HG03060 (cell line): ENCODE results near the gene LSM14B.

Source experiments
- ATAC-seq: cut with Tn5 transposase; IDR thresholded peaks from one replicate; pipeline ENCODE4 v1.9.1; 2021; ENCODE audit warnings: low read depth, moderate number of reproducible peaks; ENCODE audit not compliant: unreplicated experiment

LSM14B gene

DNA sequence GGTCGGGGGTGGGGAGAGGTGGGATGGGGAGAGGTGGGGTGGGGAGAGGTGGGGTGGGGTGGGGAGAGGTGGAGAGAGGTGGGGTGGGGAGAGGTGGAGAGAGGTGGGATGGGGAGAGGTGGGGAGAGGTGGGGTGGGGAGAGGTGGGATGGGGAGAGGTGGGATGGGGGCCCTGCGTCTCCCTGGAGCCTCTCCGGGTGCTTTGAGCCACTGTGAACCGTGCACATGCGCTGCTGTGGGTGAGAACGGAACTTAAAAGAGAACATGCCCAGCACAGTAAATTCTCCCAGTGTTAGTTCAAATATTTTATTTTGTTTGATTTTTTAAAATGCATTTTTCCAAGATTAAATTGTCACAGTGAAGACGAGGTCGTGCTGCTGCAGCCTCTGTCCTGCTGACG, 38.0 kb downstream of the LSM14B start:
- ATAC-seq = no peak

DNA sequence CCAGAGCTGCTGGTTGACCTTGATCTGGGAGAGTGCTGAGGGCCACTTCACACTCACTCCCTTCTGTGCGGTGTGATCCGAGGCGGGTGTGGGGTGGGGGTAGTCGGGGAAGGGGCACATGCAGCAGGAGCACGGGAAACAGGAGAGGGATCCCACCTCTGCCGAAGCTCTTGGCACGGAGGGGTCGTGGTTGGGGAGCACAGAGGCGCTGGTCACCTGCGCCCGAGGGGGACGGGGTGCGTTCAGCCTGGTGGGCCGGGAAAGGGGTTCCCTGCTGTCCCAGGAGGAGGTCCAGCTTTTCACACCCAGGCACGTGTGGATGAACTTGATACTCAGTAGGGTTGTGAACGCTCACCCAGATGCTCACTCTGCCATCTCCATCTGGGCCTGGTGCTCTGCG, 38.6 kb downstream of the LSM14B start:
- no peak for ATAC-seq

GRCh38 chr20:62161347-62161746, 39.1 kb downstream of the LSM14B start:
- no peak for ATAC-seq

DNA sequence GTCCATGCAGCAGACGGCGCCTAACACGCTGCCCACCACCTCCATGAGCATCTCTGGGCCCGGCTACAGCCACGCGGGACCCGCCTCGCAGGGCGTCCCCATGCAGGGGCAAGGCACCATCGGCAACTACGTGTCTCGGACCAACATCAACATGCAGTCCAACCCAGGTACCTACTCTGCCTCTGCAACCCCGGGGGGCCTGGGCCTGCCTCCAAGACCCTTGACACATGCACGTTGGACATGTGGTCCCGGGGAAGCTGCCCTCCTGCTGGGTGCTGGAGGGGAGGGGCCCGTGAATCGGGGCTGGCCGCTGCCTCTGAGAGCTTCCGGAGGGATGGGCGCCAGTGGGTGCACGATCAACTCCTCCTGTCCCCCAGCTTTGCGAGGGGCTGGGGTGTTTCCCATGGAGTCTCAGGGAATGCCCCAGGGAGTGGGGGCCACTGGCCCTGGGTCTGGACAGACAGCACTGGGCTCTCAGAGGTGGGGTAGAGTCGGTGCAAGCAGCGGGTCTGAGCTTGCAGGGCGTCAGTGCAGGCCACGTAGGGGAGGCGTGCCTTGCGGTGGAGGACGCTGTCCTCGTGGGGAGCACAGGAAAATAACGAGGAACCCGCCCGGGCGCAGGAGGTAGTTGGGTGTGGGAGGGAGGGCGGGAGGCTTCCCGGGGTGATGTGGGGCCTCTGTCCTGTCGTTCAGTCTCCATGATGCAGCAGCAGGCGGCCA, 40.6 kb downstream of the LSM14B start:
- ATAC-seq = no peak

GRCh38 chr20:62163485-62163865, 41.2 kb downstream of the LSM14B start:
- no peak for ATAC-seq

DNA sequence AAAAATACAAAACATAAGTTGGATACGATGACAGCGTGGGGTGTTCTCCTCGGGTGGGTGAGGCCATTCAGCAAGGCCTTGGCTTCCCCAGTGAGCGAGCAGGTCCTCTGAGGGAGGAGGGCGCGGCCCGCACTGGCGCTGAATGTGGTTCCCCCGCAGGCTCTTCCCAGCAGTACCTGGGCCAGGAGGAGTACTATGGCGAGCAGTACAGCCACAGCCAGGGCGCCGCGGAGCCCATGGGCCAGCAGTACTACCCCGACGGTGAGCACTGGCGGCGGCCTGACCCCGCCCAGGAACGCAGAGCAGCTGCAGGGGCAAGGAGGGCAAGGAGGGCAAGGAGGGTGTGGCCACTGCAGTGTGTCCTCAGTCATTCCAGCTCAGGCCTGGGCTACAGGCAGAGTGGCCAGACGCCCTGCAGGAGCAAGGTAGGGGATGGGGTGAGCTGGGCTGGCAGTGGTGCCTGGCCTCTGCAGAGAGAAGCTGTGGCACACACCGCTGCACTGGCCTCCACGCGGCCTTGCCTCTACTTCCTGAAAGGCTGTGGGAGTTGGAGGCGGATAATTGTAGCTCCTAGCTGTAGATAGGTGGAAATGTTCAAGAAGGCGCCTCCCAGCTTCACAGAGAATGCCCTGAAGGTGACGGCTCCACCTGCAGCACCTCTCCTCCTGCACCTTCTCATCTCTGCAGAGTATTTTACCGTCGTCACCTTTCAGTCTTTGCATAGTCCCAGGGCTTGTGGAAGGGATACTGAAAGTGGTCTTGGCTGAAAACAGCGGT, 41.9 kb downstream of the LSM14B start:
- no peak for ATAC-seq

DNA sequence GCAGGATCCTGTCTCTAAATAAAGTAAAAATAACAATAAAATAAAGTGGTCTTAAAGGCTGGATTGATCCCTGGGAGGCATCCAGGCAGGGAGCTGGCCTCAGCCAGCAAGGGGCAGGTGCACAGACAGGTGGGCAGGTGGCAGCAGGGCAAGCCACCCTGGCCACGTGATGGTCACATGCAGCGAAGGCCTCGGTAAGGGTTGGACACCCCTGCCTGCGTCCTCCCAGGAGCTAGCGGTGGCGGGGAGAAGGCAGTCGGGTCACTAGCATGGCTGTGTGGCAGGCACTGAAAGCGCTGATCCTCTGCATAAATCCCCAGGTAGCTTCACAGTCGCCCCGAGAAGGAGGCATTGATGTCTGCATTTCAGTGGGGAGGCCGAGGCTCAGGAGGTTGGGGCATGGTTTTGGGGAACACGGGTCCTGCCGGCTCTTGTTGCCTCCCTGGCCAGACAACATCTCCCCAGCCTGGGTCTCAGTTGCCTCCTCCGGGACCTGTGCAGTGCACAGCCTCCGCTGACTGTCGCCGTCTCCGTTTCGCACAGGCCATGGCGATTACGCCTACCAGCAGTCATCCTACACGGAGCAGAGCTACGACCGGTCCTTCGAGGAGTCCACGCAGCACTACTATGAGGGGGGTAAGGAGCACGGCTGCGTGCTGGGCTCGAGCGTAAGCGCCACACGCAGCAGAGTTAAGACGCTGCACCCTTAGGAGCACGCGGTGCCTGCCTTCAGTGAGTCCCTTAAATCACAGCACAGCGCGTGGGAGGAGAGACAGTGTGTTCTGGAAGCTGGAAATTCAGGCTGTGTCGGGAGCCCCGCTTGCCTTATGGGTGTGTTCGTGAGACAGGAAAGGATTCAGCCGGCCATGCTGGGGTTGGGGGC, 42.8 kb downstream of the LSM14B start:
- no peak for ATAC-seq

DNA sequence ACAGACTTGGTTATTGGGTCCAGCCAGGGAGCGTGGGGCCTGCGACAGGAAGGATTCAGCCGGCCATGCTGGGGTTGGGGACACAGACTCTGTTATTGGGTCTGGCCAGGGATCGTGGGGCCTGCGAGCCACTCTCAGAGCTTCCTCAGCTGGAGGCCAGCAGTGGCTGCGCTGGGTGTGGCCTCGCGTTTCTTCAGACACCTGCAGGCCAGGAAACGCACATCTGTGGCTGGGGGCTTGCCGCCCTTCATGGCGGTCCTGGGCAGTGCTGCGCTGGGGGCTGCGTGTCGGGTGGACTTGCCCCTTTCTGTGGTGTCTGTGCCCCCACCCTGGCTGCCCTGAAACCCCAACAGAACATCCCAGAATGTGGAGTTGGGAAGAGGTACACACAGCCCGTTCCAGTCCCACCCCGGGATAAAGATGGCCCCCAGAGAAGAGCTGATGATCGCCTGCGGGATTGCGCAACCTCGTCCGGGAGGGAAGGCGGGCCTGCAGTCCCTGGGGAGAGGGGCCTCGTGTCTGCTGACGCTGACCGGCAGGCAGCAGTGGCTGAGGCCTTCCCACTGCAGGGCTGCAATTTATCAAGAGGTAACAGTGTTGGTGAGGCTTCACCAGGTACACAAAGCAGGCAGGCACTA, 43.6 kb downstream of the LSM14B start:
- ATAC-seq = no peak

GRCh38 chr20:62167474-62167873, 45.2 kb downstream of the LSM14B start:
- no peak for ATAC-seq

- ATAC-seq = no peak
Observed at GRCh38 chr20:62168061-62168460, 45.8 kb downstream of the LSM14B start.

GRCh38 chr20:62168890-62169435, 46.7 kb downstream of the LSM14B start:
- ATAC-seq = no peak

DNA sequence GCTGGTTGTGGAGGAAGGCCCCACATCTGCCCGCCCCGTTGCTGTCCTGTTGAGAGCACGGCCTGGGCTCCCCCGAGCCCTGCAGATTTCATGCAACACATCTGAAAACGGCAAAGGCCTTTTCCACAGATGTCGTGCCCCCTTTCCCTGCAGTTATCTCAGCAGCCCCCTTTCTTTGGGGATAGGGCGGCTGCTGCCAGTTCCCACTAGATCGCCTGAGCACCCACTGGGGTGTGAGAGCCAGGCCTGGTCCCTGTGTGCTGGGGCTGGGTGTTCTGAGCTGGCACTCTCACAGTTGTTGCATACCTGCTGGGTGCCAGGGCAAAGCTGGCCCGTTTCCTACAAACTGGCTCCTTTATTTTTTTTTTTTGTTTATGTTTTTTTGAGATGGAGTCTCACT, 48.3 kb downstream of the LSM14B start:
- ATAC-seq = no peak

DNA sequence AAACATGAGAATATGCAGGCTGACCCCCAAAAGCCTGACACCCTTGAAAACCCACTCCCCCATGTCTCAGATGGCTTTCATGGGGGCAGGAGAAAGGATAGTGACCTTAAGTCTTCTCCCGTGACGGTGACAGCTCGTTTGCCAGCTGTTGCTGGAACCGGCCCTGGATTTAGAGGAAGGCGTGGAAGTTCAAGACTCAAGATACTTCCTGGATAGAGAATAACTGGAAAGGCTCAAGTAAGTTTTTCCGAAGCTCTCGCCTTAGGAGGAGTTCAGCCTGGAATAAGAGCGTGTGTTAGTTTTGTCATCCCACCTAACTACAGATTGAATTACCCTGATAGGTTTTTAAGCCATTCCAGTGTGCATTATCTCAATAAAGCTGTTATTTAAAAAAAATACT, 49.0 kb downstream of the LSM14B start:
- no peak for ATAC-seq

GRCh38 chr20:62172666-62173065, 50.4 kb downstream of the LSM14B start:
- ATAC-seq = no peak

DNA sequence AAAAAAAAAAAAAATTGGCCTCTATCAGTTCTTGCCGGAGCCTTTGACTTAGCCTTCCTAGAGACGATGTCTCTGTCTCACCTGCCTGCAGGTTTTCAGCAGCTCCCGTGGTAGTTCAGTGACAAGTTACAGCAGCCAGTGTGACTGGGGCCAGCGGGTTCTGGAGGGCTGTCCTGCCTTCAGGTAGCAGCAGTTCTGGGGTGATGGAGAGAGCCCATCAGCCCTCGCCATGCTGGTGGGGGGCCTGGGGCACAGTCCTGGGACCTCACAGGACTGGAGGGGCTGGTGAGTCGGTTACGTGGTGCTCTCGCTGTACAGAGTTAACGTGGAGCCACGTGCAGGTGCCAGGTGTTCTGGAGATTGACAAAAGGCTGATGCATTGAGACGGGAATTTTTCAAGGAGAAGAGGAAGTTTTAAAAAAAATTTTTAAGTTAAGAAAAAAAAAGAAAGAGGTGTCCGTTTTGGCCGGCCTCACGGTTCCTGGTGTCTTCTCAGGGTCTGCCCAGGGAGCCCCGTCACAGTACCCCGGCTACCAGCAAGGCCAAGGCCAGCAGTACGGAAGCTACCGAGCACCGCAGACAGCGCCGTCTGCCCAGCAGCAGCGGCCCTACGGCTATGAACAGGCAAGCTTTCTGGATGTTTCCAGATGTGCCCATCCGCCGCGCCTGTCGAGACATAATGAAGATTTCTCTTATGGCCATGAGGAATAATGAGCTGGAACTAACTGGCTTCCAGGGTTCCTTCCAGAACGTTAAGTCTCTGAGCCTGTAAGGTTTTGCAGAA, 51.9 kb downstream of the LSM14B start:
- ATAC-seq = no peak

DNA sequence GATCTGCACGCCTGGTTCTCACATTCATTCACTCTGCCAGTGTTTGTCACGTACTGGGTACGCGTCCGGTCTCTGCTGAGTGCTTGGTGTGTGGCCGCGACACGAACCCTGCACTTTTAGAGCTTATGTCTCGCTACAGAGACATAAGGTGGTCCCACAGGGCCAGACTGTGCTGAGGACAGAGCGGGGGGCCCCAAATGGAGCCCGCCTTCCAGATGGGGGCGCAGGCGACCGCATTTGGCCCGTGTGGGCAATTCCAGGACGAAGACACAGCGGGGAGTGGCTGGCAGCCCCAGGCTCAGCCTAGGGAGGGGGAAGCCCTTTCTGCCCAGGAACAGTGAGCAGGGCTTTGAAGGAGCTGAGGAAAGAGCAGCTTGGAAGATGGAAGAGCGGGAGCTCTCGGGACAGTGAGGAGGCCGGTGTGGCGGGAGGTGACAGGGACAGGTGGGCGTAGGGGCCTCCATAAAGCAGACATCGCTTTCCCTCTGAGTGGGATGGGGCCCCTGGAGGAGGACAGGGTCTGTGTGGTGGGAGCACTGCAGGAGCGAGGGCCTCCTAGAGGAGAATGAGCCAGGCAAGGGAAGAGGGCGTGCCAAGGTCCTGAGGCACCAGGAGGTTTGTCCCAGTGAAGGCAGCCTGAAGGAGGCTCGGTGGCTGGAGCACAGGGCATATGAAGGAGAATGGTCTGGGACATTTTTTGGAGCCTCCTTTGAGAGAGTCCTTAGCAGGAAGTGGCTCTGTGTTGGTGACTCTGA, 52.8 kb downstream of the LSM14B start:
- ATAC-seq = no peak

GRCh38 chr20:62175711-62176110, 53.4 kb downstream of the LSM14B start:
- ATAC-seq = no peak

GRCh38 chr20:62176866-62177265, 54.6 kb downstream of the LSM14B start:
- ATAC-seq = no peak

- ATAC-seq = no peak
Observed at GRCh38 chr20:62177307-62177706, 55.0 kb downstream of the LSM14B start.
